Stimulated activated CD4-positive, alpha-beta T cell treated with anti-CD3 and anti-CD28 coated beads, Interleukin-1b, Interleukin-23, amount 100 ng/mL, for 48 hours (primary cell): Measurements from ENCODE around the gene PDE7B.
"Not testable (repeated sequence)": the region's sequence is repeated elsewhere in the genome, so short reads cannot be mapped to it uniquely, and the experiment has no call there.

Experiments used
- DNase-seq: peaks from one replicate; pipeline ENCODE4 v3.0.0-alpha.2; 2020

PDE7B gene

GRCh38 chr6:136210398-136211165, 359.1 kb downstream of the PDE7B start:
- DNase-seq = no peak

- no peak for DNase-seq
These were observed 361.1 kb downstream of the PDE7B start for GRCh38 chr6:136212608-136213007.

GRCh38 chr6:136213012-136213539, 361.6 kb downstream of the PDE7B start:
- no peak for DNase-seq

- no peak for DNase-seq
These were observed 362.4 kb downstream of the PDE7B start for GRCh38 chr6:136213853-136214252.

GRCh38 chr6:136216503-136217401, 365.3 kb downstream of the PDE7B start:
- DNase-seq = no peak

GRCh38 chr6:136224974-136225373, 373.5 kb downstream of the PDE7B start:
- DNase-seq = not testable (repeated sequence)

GRCh38 chr6:136225496-136225895, 374.0 kb downstream of the PDE7B start:
- peak; percentile 40 for DNase-seq

GRCh38 chr6:136226027-136226673, 374.6 kb downstream of the PDE7B start:
- peak; percentile 47 for DNase-seq

- DNase-seq = no peak
These were observed 375.3 kb downstream of the PDE7B start for GRCh38 chr6:136226674-136227377.

GRCh38 chr6:136228814-136229213, 377.3 kb downstream of the PDE7B start:
- DNase-seq = no peak

GRCh38 chr6:136230219-136230853, 378.8 kb downstream of the PDE7B start:
- no peak for DNase-seq

GRCh38 chr6:136232701-136233100, 381.2 kb downstream of the PDE7B start:
- no peak for DNase-seq

- DNase-seq = no peak
These were observed 383.7 kb downstream of the PDE7B start for GRCh38 chr6:136235233-136235564.

GRCh38 chr6:136236466-136237293, 385.2 kb downstream of the PDE7B start:
- DNase-seq = no peak

- no peak for DNase-seq
These were observed 392.6 kb downstream of the PDE7B start for GRCh38 chr6:136244061-136244616.
